GM18951 (cell line): Measurements from ENCODE around the gene DUSP21.
"Not testable (repeated sequence)": the region's sequence is repeated elsewhere in the genome, so short reads cannot be mapped to it uniquely, and the experiment has no call there.

ENCODE experiments used
- POLR2A ChIP-seq: IDR thresholded peaks from 4 replicates; pipeline ENCODE4 v1.6.1; 2011; ENCODE audit warnings: mild to moderate bottlenecking; ENCODE audit not compliant: insufficient read length, insufficient read depth; ENCODE audit errors: extremely low read depth
- in situ Hi-C: fragments of 300-500 bp; cut with MboI; formaldehyde crosslinking; loops from one replicate; pipeline ENCODE4 v1.12.0; 2022; ENCODE audit warnings: low sequenced_read_pairs, mixed read lengths, inconsistent platforms; ENCODE audit not compliant: unreplicated experiment

Gene DUSP21

GRCh38 chrX:44889824-44890223 is 46.0 kb downstream of the DUSP21 start:
- in situ Hi-C loops, result no loop called here
- no peak for TF ChIP-seq POLR2A

DNA sequence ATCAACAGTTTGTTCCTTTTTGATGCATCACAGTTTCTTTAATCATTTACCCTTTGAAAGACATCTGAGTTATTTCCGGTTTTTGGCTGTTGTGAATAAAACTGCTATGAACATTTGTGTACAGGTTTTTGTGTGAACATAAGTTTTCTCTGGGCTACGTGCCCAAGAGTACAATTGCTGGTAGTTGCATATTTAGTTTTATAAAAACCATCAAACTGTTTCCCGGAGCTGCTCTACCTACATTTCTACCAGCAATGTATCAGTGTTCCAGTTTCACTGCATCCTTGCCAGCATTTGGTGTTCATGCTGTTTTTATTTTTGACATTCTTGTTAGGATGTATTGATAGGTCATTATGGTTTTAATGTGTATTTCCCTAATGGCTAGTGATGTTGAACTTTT is 46.4 kb downstream of the DUSP21 start:
- no peak for TF ChIP-seq POLR2A
- in situ Hi-C loops, result no loop called here

- in situ Hi-C loops, result not testable (repeated sequence)
These were observed 46.9 kb downstream of the DUSP21 start for GRCh38 chrX:44890687-44891086.

- no peak for TF ChIP-seq POLR2A
- in situ Hi-C loops, result no loop called here
These were observed 47.8 kb downstream of the DUSP21 start for GRCh38 chrX:44891642-44892041.
